ENCODE measurements around the gene A1CF.

GRCh38 chr10:50788951-50789945 lies 96.2 kb downstream of the A1CF start:
- TF ChIP-seq, protein P1, sequence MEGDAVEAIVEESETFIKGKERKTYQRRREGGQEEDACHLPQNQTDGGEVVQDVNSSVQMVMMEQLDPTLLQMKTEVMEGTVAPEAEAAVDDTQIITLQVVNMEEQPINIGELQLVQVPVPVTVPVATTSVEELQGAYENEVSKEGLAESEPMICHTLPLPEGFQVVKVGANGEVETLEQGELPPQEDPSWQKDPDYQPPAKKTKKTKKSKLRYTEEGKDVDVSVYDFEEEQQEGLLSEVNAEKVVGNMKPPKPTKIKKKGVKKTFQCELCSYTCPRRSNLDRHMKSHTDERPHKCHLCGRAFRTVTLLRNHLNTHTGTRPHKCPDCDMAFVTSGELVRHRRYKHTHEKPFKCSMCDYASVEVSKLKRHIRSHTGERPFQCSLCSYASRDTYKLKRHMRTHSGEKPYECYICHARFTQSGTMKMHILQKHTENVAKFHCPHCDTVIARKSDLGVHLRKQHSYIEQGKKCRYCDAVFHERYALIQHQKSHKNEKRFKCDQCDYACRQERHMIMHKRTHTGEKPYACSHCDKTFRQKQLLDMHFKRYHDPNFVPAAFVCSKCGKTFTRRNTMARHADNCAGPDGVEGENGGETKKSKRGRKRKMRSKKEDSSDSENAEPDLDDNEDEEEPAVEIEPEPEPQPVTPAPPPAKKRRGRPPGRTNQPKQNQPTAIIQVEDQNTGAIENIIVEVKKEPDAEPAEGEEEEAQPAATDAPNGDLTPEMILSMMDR (IDR thresholded peaks at IDR 0.05) = peak in 2 of 3 experiments; percentile 14 to 34
- no peak for TF ChIP-seq POLR2A (IDR thresholded peaks at IDR 0.05)
